ENCODE data around the gene EMSY. TPM values are rescaled to one million over a fixed set of nuclear protein-coding genes. Genes with fewer than 3 reads are reported as not detected.
"Not testable (repeated sequence)": the region's sequence is repeated elsewhere in the genome, so short reads cannot be mapped to it uniquely, and the experiment has no call there.

The EMSY gene
- polyA plus RNA-seq, 1 of the 3 experiments (the other 2 are of a cell fraction) = 11.1 TPM

GRCh38 chr11:76582471-76582870, 137.7 kb downstream of the EMSY start:
- H3F3A ChIP-seq (replicated peaks; ENCODE audit: insufficient read depth); POLR2A ChIA-PET; DNase-seq; H3K9me3 ChIP-seq; H3K9me2 ChIP-seq; H4K20me1 ChIP-seq (ENCODE audit: insufficient read depth); CTCF ChIA-PET; H2AFZ ChIP-seq (ENCODE audit: low read depth); H3K4me2 ChIP-seq; H3K79me2 ChIP-seq (ENCODE audit: insufficient read depth); H3K4me3 ChIP-seq (ENCODE audit: low read depth in 2 of 2, low read length in 1 of 2); H3K27ac ChIP-seq (ENCODE audit: low read depth in 2 of 2, low read length in 1 of 2); H3K36me3 ChIP-seq (replicated peaks in 1 of 2; ENCODE audit: control insufficient read depth in 1 of 2, insufficient read depth in 2 of 2, low read length in 1 of 2); H3K9ac ChIP-seq; H3K27me3 ChIP-seq (ENCODE audit: insufficient read depth): not testable (repeated sequence)
- H3K4me1 ChIP-seq (ENCODE audit: control insufficient read depth in 1 of 2, insufficient read depth in 2 of 2, low read depth in 1 of 2, low read length in 1 of 2) = peaks cover 10 to 20% of the 10 kb centered on the region in 2 experiments
- 89% methylated on average over 11 of the region's 31 CpGs for whole genome bisulfite sequencing (ENCODE audit: low lambda C conversion rate)

GRCh38 chr11:76587820-76588454, 143.1 kb downstream of the EMSY start:
- peak; percentile 18 for DNase-seq
- Histone ChIP-seq H3K4me1 (ENCODE audit: control insufficient read depth in 1 of 2, insufficient read depth in 2 of 2, low read depth in 1 of 2, low read length in 1 of 2) (peaks cover 0 to 5% of the 10 kb centered on the region in 2 experiments; a peak in 1 of 4 replicates), H3K4me3 (ENCODE audit: low read depth in 2 of 2, low read length in 1 of 2) (no peak overlapping the region), H3K9ac (no peak overlapping the region), H3K9me2 (no peaks in the 10 kb centered on the region), H4K20me1 (ENCODE audit: insufficient read depth) (no peaks in the 10 kb centered on the region), H3K27ac (ENCODE audit: low read depth in 2 of 2, low read length in 1 of 2) (no peak overlapping the region), H3K9me3 (no peaks in the 10 kb centered on the region), H3K79me2 (ENCODE audit: insufficient read depth) (no peaks in the 10 kb centered on the region), H3F3A (replicated peaks; ENCODE audit: insufficient read depth) (no peaks in the 10 kb centered on the region), H3K36me3 (replicated peaks in 1 of 2; ENCODE audit: control insufficient read depth in 1 of 2, insufficient read depth in 2 of 2, low read length in 1 of 2) (no peaks in the 10 kb centered on the region), H3K27me3 (ENCODE audit: insufficient read depth) (no peaks in the 10 kb centered on the region), H2AFZ (ENCODE audit: low read depth) (no peak overlapping the region), H3K4me2 (no peak overlapping the region)
- WGBS (ENCODE audit: low lambda C conversion rate) = 72% methylated on average over 5 of the region's 5 CpGs
- POLR2A ChIA-PET = no interaction called here
- CTCF ChIA-PET = interaction anchor here (0.6 to 1.8 kb wide), 5 partner anchors 9 to 176 kb away, joined by 3 to 6 read pairs (median 3); no protein-coding TSS in a partner anchor
- no peak for TF ChIP-seq ELF1 (IDR thresholded peaks at IDR 0.05)
- TF ChIP-seq TCF12 (IDR thresholded peaks at IDR 0.05) = no peak
- TF ChIP-seq MXI1 (IDR thresholded peaks at IDR 0.05; ENCODE audit: low read depth, low read length) = no peak
- no peak for TF ChIP-seq GABPA (IDR thresholded peaks at IDR 0.05; ENCODE audit: low read depth)
- TF ChIP-seq PBX3 (IDR thresholded peaks at IDR 0.05) = no peak
- no peak for TF ChIP-seq REST (IDR thresholded peaks at IDR 0.05; ENCODE audit: low read depth, low read length)
- no peak for TF ChIP-seq IRF3 (IDR thresholded peaks at IDR 0.05; ENCODE audit: low read depth, low read length)
- TF ChIP-seq RXRA (IDR thresholded peaks at IDR 0.05; ENCODE audit: borderline replicate concordance, low read depth) = no peak
- TF ChIP-seq RCOR1 (IDR thresholded peaks at IDR 0.05; ENCODE audit: low read length) = no peak

All from SK-N-SH (cell line).